ENCODE results near the gene STRIP2. TPM values are rescaled to one million over a fixed set of nuclear protein-coding genes. Genes with fewer than 3 reads are reported as not detected.

Gene STRIP2
- total RNA-seq, 1 experiment from 2014 or later = 5.1 TPM

GRCh38 chr7:129497156-129497555, 62.9 kb downstream of the STRIP2 start:
- ATAC-seq (no peak), DNase-seq (ENCODE audit: low read depth, low spot score) (no peak)
- Histone ChIP-seq H3K27me3 (ENCODE audit: control insufficient read depth, insufficient read depth, low read length) (no peaks in the 10 kb centered on the region), H3K4me3 (ENCODE audit: low read depth in 2 of 2, low read length in 2 of 2) (no peak overlapping the region), H3K36me3 (ENCODE audit: control insufficient read depth, insufficient read depth, low read length) (no peaks in the 10 kb centered on the region), H3K9me3 (ENCODE audit: control insufficient read depth, insufficient read depth, low read depth, low read length) (no peaks in the 10 kb centered on the region), H3K4me1 (ENCODE audit: control insufficient read depth, insufficient read depth, low read length) (no peaks in the 10 kb centered on the region), H3K27ac (ENCODE audit: low read length) (no peak overlapping the region)
- intact Hi-C loops (cut with micrococcal nuclease; ENCODE audit: unreplicated experiment) = no loop called here
- TF ChIP-seq REST (IDR thresholded peaks at IDR 0.05; ENCODE audit: insufficient read depth in 1 of 2, low read depth in 2 of 2, low read length in 1 of 2) (no peak), POLR2AphosphoS5 (IDR thresholded peaks at IDR 0.05; ENCODE audit: low read depth, low read length) (no peak), TCF7L2 (IDR thresholded peaks at IDR 0.05; ENCODE audit: low read depth, low read length) (no peak), CTCF (IDR thresholded peaks at IDR 0.05) (no peak)
- ChIA-PET POLR2A (no interaction called here), CTCF (no interaction called here)
- no TSS peak for BruUV-seq (replicated peaks)
- in situ Hi-C loops (cut with HindIII; ENCODE audit: low pct_unique_long_range_greater_than_20kb, low sequenced_read_pairs) = no loop called here

- in situ Hi-C loops (cut with HindIII; ENCODE audit: low pct_unique_long_range_greater_than_20kb, low sequenced_read_pairs) (no loop called here), intact Hi-C loops (cut with micrococcal nuclease; ENCODE audit: unreplicated experiment) (no loop called here)
- DNase-seq (ENCODE audit: low read depth, low spot score) = no peak
- H3K27ac ChIP-seq (ENCODE audit: low read length) = no peak overlapping the region
- no peaks in the 10 kb centered on the region for H3K9me3 ChIP-seq (ENCODE audit: control insufficient read depth, insufficient read depth, low read depth, low read length)
- no peaks in the 10 kb centered on the region for H3K4me1 ChIP-seq (ENCODE audit: control insufficient read depth, insufficient read depth, low read length)
- ChIA-PET CTCF (no interaction called here), POLR2A (interaction anchor here (0.6 kb wide), 1 partner anchor 370 kb away, joined by 16 read pairs; no protein-coding TSS in a partner anchor)
- TF ChIP-seq TCF7L2 (IDR thresholded peaks at IDR 0.05; ENCODE audit: low read depth, low read length) = no peak
- no peak for TF ChIP-seq POLR2AphosphoS5 (IDR thresholded peaks at IDR 0.05; ENCODE audit: low read depth, low read length)
- no peak for TF ChIP-seq REST (IDR thresholded peaks at IDR 0.05; ENCODE audit: insufficient read depth in 1 of 2, low read depth in 2 of 2, low read length in 1 of 2)
- TF ChIP-seq CTCF (IDR thresholded peaks at IDR 0.05) = no peak
- no peak for TF ChIP-seq SIN3A (IDR thresholded peaks at IDR 0.05; ENCODE audit: borderline replicate concordance, insufficient read depth, low read depth, low read length)
- H3K27me3 ChIP-seq (ENCODE audit: control insufficient read depth, insufficient read depth, low read length) = no peaks in the 10 kb centered on the region
- BruUV-seq (replicated peaks) = no TSS peak
- no peak overlapping the region for H3K4me3 ChIP-seq (ENCODE audit: low read depth in 2 of 2, low read length in 2 of 2)
- no peaks in the 10 kb centered on the region for H3K36me3 ChIP-seq (ENCODE audit: control insufficient read depth, insufficient read depth, low read length)
- ATAC-seq = no peak
Measured at GRCh38 chr7:129498021-129498420, 63.8 kb downstream of the STRIP2 start.

Measured in Panc1 (cell line).